ENCODE data around the gene ABHD17A. TPM values are rescaled to one million over a fixed set of nuclear protein-coding genes. Genes with fewer than 3 reads are reported as not detected.

The ABHD17A gene
- total and polyA plus RNA-seq, 2 of the 8 experiments (the other 6 are each of a cell fraction or from before 2014, with no cell fraction given): 41.2 to 87.4 TPM

- Histone ChIP-seq H3K23ac (ENCODE audit: insufficient read length) (no peak overlapping the region), H3K18ac (ENCODE audit: extremely low read depth, low read length) (no peak overlapping the region), H3K27me3 (replicated peaks in 1 of 4; ENCODE audit: control insufficient read depth in 3 of 4, extremely low read depth in 1 of 4, insufficient read depth in 3 of 4, low read length in 3 of 4) (no peaks in the 10 kb centered on the region; a peak in 1 of 7 replicates), H4K91ac (replicated peaks; ENCODE audit: insufficient read length, low read length) (no peak overlapping the region), H4K8ac (ENCODE audit: extremely low read depth, insufficient read depth, low read length) (no peak overlapping the region), H3K27ac (ENCODE audit: low read depth, low read length) (no peak overlapping the region), H2BK15ac (ENCODE audit: low read length) (no peak overlapping the region), H3K4ac (replicated peaks; ENCODE audit: insufficient read length, low read depth, low read length) (no peak overlapping the region), H4K5ac (ENCODE audit: insufficient read length, low read depth, low read length) (no peak overlapping the region), H3K9ac (replicated peaks in 1 of 4; ENCODE audit: extremely low read depth in 1 of 4, low read depth in 3 of 4, low read length in 3 of 4) (no peak overlapping the region), H3K23me2 (ENCODE audit: low read depth, low read length) (no peaks in the 10 kb centered on the region), H3K56ac (replicated peaks; ENCODE audit: insufficient read length, low read depth, low read length) (no peak overlapping the region), H2BK120ac (replicated peaks; ENCODE audit: low read depth, low read length) (no peak overlapping the region), H3K4me1 (replicated peaks in 1 of 4; ENCODE audit: control insufficient read depth in 3 of 4, insufficient read depth in 4 of 4, low read length in 3 of 4) (no peaks in the 10 kb centered on the region; a peak in 1 of 7 replicates), H2BK12ac (ENCODE audit: low read depth, low read length) (peak overlapping the region; percentile 84; the same call in 1 of the 2 replicates), H3K4me2 (ENCODE audit: insufficient read depth in 1 of 2, low read depth in 2 of 2, low read length in 2 of 2) (no peak overlapping the region), H2BK20ac (ENCODE audit: low read length) (0 out of 2 replicates have a peak overlapping the region, but pooled peaks have one; percentile 48), H4K20me1 (replicated peaks in 1 of 2; ENCODE audit: control insufficient read depth in 1 of 2, insufficient read depth in 2 of 2, low read length in 2 of 2) (no peaks in the 10 kb centered on the region), H3K36me3 (ENCODE audit: control insufficient read depth in 2 of 4, insufficient read depth in 4 of 4, low read length in 3 of 4) (no peaks in the 10 kb centered on the region), H2BK5ac (ENCODE audit: low read depth, low read length) (no peak overlapping the region), H2AK5ac (ENCODE audit: low read depth, low read length) (no peak overlapping the region), H3K79me2 (ENCODE audit: control insufficient read depth in 1 of 2, insufficient read depth in 2 of 2, low read length in 2 of 2) (no peaks in the 10 kb centered on the region), H2AFZ (ENCODE audit: low read length) (no peak overlapping the region), H3K14ac (ENCODE audit: insufficient read length) (no peak overlapping the region), H3K4me3 (ENCODE audit: extremely low read depth in 1 of 4, insufficient read depth in 2 of 4, low read depth in 3 of 4, low read length in 4 of 4) (no peak overlapping the region), H3K79me1 (ENCODE audit: low read depth, low read length) (no peaks in the 10 kb centered on the region), H3K9me3 (ENCODE audit: insufficient read depth in 2 of 2, low read depth in 1 of 2, low read length in 1 of 2) (no peaks in the 10 kb centered on the region)
- no peak for TF ChIP-seq SAP30 (IDR thresholded peaks at IDR 0.05; ENCODE audit: insufficient read depth, insufficient replicate concordance, low read length)
- no peak for TF ChIP-seq BCL11A (IDR thresholded peaks at IDR 0.05; ENCODE audit: low read depth in 2 of 2, low read length in 2 of 2)
- no peak for TF ChIP-seq SRF (IDR thresholded peaks at IDR 0.05; ENCODE audit: low read depth, low read length)
- TF ChIP-seq CREB1 (IDR thresholded peaks at IDR 0.05): no peak
- no peak for TF ChIP-seq POLR2A (IDR thresholded peaks at IDR 0.05; ENCODE audit: control extremely low read depth in 1 of 2, low read depth in 2 of 2, low read length in 2 of 2)
- TF ChIP-seq KDM4A (IDR thresholded peaks at IDR 0.05; ENCODE audit: low read depth, low read length, severe bottlenecking): no peak
- no peak for TF ChIP-seq CBX8 (IDR thresholded peaks at IDR 0.05; ENCODE audit: borderline replicate concordance, low read depth, low read length)
- TF ChIP-seq GTF2F1 (IDR thresholded peaks at IDR 0.05; ENCODE audit: borderline replicate concordance, low read depth, low read length): no peak
- no peak for TF ChIP-seq HDAC2 (IDR thresholded peaks at IDR 0.05; ENCODE audit: borderline replicate concordance in 1 of 2, low read depth in 2 of 2, low read length in 2 of 2)
- no peak for TF ChIP-seq ZNF274 (IDR thresholded peaks at IDR 0.05; ENCODE audit: borderline replicate concordance, extremely low read depth, low read length)
- TF ChIP-seq JUN (IDR thresholded peaks at IDR 0.05; ENCODE audit: low read depth, low read length): no peak
- TF ChIP-seq SUZ12 (IDR thresholded peaks at IDR 0.05; ENCODE audit: low read length): no peak
- no peak for TF ChIP-seq BRCA1 (IDR thresholded peaks at IDR 0.05; ENCODE audit: low read depth, low read length)
- TF ChIP-seq SP4 (IDR thresholded peaks at IDR 0.05; ENCODE audit: low read length): no peak
- no peak for TF ChIP-seq TCF12 (IDR thresholded peaks at IDR 0.05; ENCODE audit: low read depth, low read length)
- DNase-seq (ENCODE audit: low read depth in 1 of 2, low spot score in 2 of 2): no peak
- 85% methylated on average over 13 of the region's 13 CpGs; no CpG with 5 or more reads in 1 of the 2 experiments for WGBS, 2 experiments (ENCODE audit: extremely low coverage in 1 of 2, insufficient coverage in 1 of 2, insufficient read length in 1 of 2, insufficient replicate concordance in 2 of 2, low coverage in 1 of 2, low lambda C conversion rate in 2 of 2, missing lambda C conversion rate in 1 of 2)
- POLR2A ChIA-PET (ENCODE audit: partially characterized antibody): interaction anchor here (0.6 to 2.3 kb wide), 6 partner anchors 9 to 92 kb away, joined by 3 to 6 read pairs (median 4); partner anchors contain the start of gene ABHD17A
- no peak for FAIRE-seq
- CTCF ChIA-PET (ENCODE audit: partially characterized antibody): interaction anchor here (0.6 to 3.9 kb wide), 6 partner anchors 11 to 197 kb away, joined by 3 to 40 read pairs (median 4); no protein-coding TSS in a partner anchor
Observed at GRCh38 chr19:1896508-1896907, 11.2 kb upstream of the ABHD17A start.
